Fibroblast of lung (primary cell): Measurements from ENCODE around the gene SPATA21. TPM values are rescaled to one million over a fixed set of nuclear protein-coding genes. Genes with fewer than 3 reads are reported as not detected.
"Not testable (repeated sequence)": the region's sequence is repeated elsewhere in the genome, so short reads cannot be mapped to it uniquely, and the experiment has no call there.

ENCODE experiments used
- DNase-seq, 2 donors: peaks; one replicate each; pipeline versions ENCODE4 v3.0.0 to v3.0.0-alpha.2; 2010; ENCODE audit warnings: low read depth in 2 of 2
- H2AFZ ChIP-seq: 2 replicates; pipeline ENCODE4 v1.5.1; 2012; ENCODE audit warnings: low read length, control low read depth, inconsistent platforms
- H3K27ac ChIP-seq: 2 replicates; pipeline ENCODE4 v1.5.1; 2011; ENCODE audit warnings: low read length, control low read depth; ENCODE audit not compliant: insufficient read depth
- H3K27me3 ChIP-seq: 2 replicates; pipeline ENCODE4 v1.5.1; 2011; ENCODE audit warnings: mild to moderate bottlenecking, low read length; ENCODE audit not compliant: control insufficient read depth, insufficient read depth
- H3K36me3 ChIP-seq: 2 replicates; pipeline ENCODE4 v1.5.1; 2011; ENCODE audit warnings: low read length; ENCODE audit not compliant: control insufficient read depth, insufficient read depth
- H3K4me1 ChIP-seq: 2 replicates; pipeline ENCODE4 v1.5.1; 2011; ENCODE audit warnings: low read length; ENCODE audit not compliant: control insufficient read depth, insufficient read depth; ENCODE audit errors: extremely low read depth
- H3K4me2 ChIP-seq: 2 replicates; pipeline ENCODE4 v1.5.1; 2011; ENCODE audit warnings: low read length, control low read depth; ENCODE audit not compliant: insufficient read depth; ENCODE audit errors: extremely low read depth
- H3K4me3 ChIP-seq, 4 experiments: fragments of 200-600 bp in 1 of 4; sonication (generic) in 1 of 4; replicated peaks in 1 of 4; 2 replicates each; pipeline ENCODE4 v1.5.1; 2011 to 2016; ENCODE audit warnings: low read length in 4 of 4, low read depth in 3 of 4, mild to moderate bottlenecking in 3 of 4, control low read depth in 2 of 4, inconsistent platforms in 1 of 4, mixed read lengths in 1 of 4; ENCODE audit not compliant: insufficient read depth in 1 of 4; ENCODE audit errors: control extremely low read depth in 1 of 4
- H3K79me2 ChIP-seq: 2 replicates; pipeline ENCODE4 v1.5.1; 2012; ENCODE audit warnings: mild to moderate bottlenecking, low read length, inconsistent platforms; ENCODE audit not compliant: control insufficient read depth, insufficient read depth
- H3K9ac ChIP-seq: 2 replicates; pipeline ENCODE4 v1.5.1; 2011; ENCODE audit warnings: mild to moderate bottlenecking, low read length, control low read depth; ENCODE audit not compliant: insufficient read depth
- H3K9me3 ChIP-seq: 2 replicates; pipeline ENCODE4 v1.5.1; 2012; ENCODE audit warnings: low read depth, low read length; ENCODE audit not compliant: control insufficient read depth, insufficient read depth
- H4K20me1 ChIP-seq: 2 replicates; pipeline ENCODE4 v1.5.1; 2011; ENCODE audit warnings: low read length; ENCODE audit not compliant: control insufficient read depth, insufficient read depth; ENCODE audit errors: extremely low read depth
- EZH2 ChIP-seq: IDR thresholded peaks from 2 replicates; pipeline ENCODE4 v1.5.1; 2012; ENCODE audit warnings: low read length, control low read depth, mild to moderate bottlenecking; ENCODE audit errors: missing control alignments
- polyA minus RNA-seq: library from RNA; depleted of rRNA, polyadenylated mRNA; stranded (reverse); fragments of >200 nt; gene quantifications from 2 replicates; pipeline ENCODE4 v1.2.3, GENCODE V29; 2011; ENCODE audit warnings: low replicate concordance
- polyA plus RNA-seq, 2 donors: library from polyadenylated mRNA; depleted of rRNA in 1 of 2; stranded (reverse) in 1 of 2; unstranded in 1 of 2; fragments of >200 nt; gene quantifications; 2 replicates each; pipeline ENCODE4 v1.2.1, GENCODE V29; 2011 to 2012; ENCODE audit warnings: missing spikeins in 1 of 2
- total RNA-seq: library from RNA; depleted of rRNA; stranded (reverse); fragments of >200 nt; gene quantifications from 2 replicates; pipeline ENCODE4 v1.2.1, GENCODE V29; 2014
- TF ChIP-seq, protein P1 (sequence below), 2 donors: IDR thresholded peaks in 1 of 2; conservative IDR thresholded peaks in 1 of 2; 1 replicate in 1 of 2; 2 replicates in 1 of 2; pipeline ENCODE4 v1.5.1; 2011 to 2012; ENCODE audit warnings: low read length in 2 of 2, control low read depth in 1 of 2, inconsistent platforms in 1 of 2, low read depth in 1 of 2, mild to moderate bottlenecking in 1 of 2

SPATA21 gene, protein sequence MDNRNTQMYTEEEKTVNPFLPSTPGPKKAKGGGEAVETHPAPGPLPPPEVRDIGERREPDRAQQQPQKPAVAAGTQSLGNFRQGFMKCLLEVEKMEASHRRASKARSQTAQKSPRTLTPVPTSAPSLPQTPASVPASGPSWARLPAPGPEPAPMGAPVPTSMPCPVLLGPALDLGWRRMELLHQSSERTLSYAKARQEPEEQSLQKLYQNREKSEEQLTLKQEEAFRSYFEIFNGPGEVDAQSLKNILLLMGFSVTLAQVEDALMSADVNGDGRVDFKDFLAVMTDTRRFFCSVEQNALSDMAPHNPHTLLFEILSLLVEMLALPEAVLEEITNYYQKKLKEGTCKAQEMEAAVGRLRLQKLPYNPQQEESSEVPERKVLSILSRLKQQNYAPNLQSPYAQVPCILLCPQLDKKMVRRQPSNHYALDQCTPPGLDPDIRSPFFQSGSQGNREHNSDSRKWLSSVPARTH
- total RNA-seq, result not detected in 2 replicates
- not detected in 2 replicates for polyA plus RNA-seq
- polyA plus RNA-seq (2012), result not detected in 2 replicates
- polyA minus RNA-seq, result not detected in 2 replicates

DNA sequence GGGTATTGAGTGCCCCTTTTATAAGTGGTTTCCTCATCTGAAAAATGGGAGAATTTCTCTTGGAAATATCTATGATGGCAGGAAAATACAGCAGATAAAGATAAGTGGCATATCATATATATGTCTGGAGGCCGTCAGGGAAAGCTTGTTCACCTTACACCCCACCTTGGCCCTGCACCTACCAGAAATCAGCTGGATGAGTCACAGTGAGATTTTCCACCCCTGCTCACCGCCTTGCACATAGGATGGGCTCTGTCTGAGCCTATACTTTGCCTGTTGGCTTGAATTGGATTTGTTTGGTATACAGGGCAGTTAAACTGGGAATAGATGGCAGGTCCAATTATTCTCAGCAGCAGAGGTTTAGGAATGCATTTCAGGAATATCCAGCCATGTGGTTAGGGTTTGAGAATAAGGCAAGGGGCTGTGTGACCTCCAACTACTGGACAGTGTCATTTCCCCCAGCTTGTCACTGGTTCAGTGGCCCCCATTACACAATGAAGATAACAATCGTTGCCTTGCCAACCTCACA, at the start of gene SPATA21:
Gene SPATA21 (minus strand): TSS at position 479 of the 529 bp plus-strand sequence. CDS start 6,053 bp downstream, outside the sequence.
- H3K36me3 ChIP-seq, result no peaks in the 10 kb centered on the region
- DNase-seq, result no peak
- no peak within 1 kb of the TSS for H2AFZ ChIP-seq
- no peak within 1 kb of the TSS for H3K27ac ChIP-seq
- H3K9ac ChIP-seq, result no peak within 1 kb of the TSS
- peaks cover 15% of the 10 kb centered on the region for H3K79me2 ChIP-seq
- TF ChIP-seq, protein P1, sequence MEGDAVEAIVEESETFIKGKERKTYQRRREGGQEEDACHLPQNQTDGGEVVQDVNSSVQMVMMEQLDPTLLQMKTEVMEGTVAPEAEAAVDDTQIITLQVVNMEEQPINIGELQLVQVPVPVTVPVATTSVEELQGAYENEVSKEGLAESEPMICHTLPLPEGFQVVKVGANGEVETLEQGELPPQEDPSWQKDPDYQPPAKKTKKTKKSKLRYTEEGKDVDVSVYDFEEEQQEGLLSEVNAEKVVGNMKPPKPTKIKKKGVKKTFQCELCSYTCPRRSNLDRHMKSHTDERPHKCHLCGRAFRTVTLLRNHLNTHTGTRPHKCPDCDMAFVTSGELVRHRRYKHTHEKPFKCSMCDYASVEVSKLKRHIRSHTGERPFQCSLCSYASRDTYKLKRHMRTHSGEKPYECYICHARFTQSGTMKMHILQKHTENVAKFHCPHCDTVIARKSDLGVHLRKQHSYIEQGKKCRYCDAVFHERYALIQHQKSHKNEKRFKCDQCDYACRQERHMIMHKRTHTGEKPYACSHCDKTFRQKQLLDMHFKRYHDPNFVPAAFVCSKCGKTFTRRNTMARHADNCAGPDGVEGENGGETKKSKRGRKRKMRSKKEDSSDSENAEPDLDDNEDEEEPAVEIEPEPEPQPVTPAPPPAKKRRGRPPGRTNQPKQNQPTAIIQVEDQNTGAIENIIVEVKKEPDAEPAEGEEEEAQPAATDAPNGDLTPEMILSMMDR (conservative IDR thresholded peaks at IDR 0.05 in 1 of 2, IDR thresholded peaks at IDR 0.05 in 1 of 2; ENCODE audit: low read depth in 1 of 2, low read length in 2 of 2), result no peak
- no peak within 1 kb of the TSS for H3K4me3 ChIP-seq
- no peak within 1 kb of the TSS for H3K4me2 ChIP-seq
- peaks cover 2% of the 10 kb centered on the region for H3K27me3 ChIP-seq
- H4K20me1 ChIP-seq, result no peaks in the 10 kb centered on the region
- no peaks in the 10 kb centered on the region for H3K9me3 ChIP-seq
- H3K4me1 ChIP-seq, result peaks cover 2% of the 10 kb centered on the region

DNA sequence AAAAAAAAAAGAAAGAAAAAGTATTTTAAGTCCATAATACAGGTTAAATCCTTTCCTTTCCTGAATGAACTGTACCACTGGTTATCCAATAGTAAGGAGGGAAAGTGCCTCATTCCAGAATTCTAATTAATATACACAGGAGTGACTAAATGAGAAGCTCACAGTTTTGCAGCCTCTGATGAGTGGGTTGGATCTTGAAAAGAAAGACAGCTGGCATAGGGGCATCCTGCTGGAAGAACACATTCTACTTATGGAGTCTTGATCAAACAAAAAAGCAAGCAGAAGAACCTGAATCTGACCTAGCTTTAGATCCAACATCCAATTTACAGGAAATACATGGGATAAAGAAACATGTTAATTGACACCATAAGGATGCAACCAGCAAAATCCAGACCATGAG, 49.8 kb upstream of the SPATA21 start:
- not testable (repeated sequence) for H3K9ac ChIP-seq, H3K9me3 ChIP-seq

DNA sequence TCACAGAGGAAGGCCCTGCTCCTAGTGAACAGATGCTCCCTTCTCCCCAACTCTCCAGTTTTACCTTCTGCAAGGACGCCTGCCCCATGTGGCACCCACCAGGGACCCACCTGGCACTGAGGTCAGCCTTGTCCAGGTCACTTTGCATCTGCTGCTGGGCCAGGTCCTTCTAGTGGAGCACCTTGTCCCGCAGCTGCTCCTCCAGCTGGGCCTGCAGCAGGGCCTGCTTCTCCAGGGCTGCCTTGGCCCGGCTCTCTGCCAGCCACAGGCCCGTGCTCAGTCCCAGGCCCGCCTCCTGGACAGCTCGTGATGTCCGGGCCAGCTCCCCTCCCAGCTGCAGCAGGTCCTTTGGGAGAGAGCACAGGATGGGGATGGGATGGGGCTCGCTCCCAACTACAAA, 49.1 kb upstream of the SPATA21 start:
- not testable (repeated sequence) for H3K79me2 ChIP-seq, H3K36me3 ChIP-seq, H3K9ac ChIP-seq, H4K20me1 ChIP-seq, H3K27ac ChIP-seq, DNase-seq, H3K4me2 ChIP-seq, H3K9me3 ChIP-seq, H2AFZ ChIP-seq, H3K4me1 ChIP-seq, H3K4me3 ChIP-seq, H3K27me3 ChIP-seq

More for the DNA sequence above, 49.8 kb upstream of the SPATA21 start:
- not testable (repeated sequence) for H3K79me2 ChIP-seq, H3K27ac ChIP-seq, H3K4me3 ChIP-seq, H4K20me1 ChIP-seq, DNase-seq, H3K27me3 ChIP-seq, H2AFZ ChIP-seq, H3K4me2 ChIP-seq, H3K36me3 ChIP-seq, H3K4me1 ChIP-seq

DNA sequence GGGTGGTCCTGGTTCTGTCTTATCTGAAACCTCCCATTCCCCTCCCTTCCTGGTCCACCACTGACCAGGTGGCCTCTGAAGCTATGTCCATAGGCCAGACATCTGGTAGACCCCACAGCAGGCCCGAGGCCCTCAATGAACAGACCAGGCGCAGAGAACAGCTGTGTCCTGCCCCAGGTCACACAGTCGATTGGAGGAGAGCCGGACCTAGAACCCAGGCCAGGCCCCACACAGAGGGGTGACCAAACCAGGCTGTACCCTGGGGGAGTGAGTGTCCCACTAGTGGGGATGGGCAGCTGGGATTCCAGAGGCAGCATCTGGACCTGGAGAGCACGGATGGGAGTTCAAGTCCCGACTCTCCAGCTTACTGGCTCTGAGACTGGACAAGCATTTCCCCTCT, 47.7 kb upstream of the SPATA21 start:
- Histone ChIP-seq H3K9ac (no peak overlapping the region), H3K27ac (no peak overlapping the region), H4K20me1 (no peaks in the 10 kb centered on the region), H2AFZ (no peak overlapping the region), H3K4me2 (no peak overlapping the region), H3K79me2 (no peaks in the 10 kb centered on the region), H3K4me1 (no peaks in the 10 kb centered on the region), H3K36me3 (peaks cover 6% of the 10 kb centered on the region), H3K9me3 (no peaks in the 10 kb centered on the region), H3K4me3 (no peak overlapping the region), H3K27me3 (no peaks in the 10 kb centered on the region)
- TF ChIP-seq, protein P1 (conservative IDR thresholded peaks at IDR 0.05 in 1 of 2, IDR thresholded peaks at IDR 0.05 in 1 of 2; ENCODE audit: low read depth in 1 of 2, low read length in 2 of 2), result no peak
- TF ChIP-seq EZH2, result no peak
- no peak for DNase-seq
